Measurements from ENCODE around the gene CAVIN2. TPM values are rescaled to one million over a fixed set of nuclear protein-coding genes. Genes with fewer than 3 reads are reported as not detected.

The CAVIN2 gene
- total and polyA plus RNA-seq, 2 donors (not counting 3 experiments of a cell fraction or from before 2014, with no cell fraction given) = 202 to 260 TPM

DNA sequence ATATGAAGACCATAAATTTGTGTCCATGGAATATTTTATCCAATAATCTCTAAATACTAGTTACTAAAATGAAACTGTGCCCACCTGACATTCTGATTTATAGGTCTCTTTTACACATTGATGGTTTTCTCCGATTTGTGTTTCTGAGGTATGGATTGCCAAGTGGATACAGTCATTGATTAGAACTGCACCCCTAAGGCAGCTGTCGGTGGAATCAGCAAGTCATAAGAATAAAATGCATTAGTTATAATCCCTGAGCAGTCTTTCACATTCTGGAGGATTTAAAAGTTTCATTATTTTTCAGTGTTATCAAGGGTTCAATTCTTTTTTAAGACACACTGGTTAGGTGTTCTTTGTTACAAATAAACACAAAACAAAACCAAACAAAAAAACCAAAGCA lies 6.0 kb downstream of the CAVIN2 start:
- Histone ChIP-seq H3K4me1 (ENCODE audit: control insufficient read depth, extremely low read depth, insufficient read depth, low read length) (peaks cover 63% of the 10 kb centered on the region), H3K4me3 (replicated peaks in 1 of 3; ENCODE audit: insufficient read depth in 1 of 3, low read depth in 1 of 3, low read length in 3 of 3) (peak overlapping the region in 2 of 3 experiments; percentile 95 to 99), H3K79me2 (ENCODE audit: control insufficient read depth, insufficient read depth, low read length) (peaks cover 92% of the 10 kb centered on the region), H3K36me3 (ENCODE audit: control insufficient read depth in 2 of 2, extremely low read depth in 1 of 2, insufficient read depth in 2 of 2, low read length in 2 of 2) (peaks cover 13 to 32% of the 10 kb centered on the region in 2 experiments), H3K9ac (replicated peaks; ENCODE audit: extremely low read depth, insufficient read depth, low read length) (no peak overlapping the region), H3K27ac (ENCODE audit: insufficient read depth, low read depth, low read length) (no peak overlapping the region), H3K9me1 (replicated peaks; ENCODE audit: control insufficient read depth, extremely low read depth, insufficient read depth, low read length) (no peaks in the 10 kb centered on the region), H3K27me3 (ENCODE audit: control insufficient read depth in 2 of 2, insufficient read depth in 2 of 2, low read length in 2 of 2) (no peaks in the 10 kb centered on the region), H2AFZ (ENCODE audit: low read depth, low read length) (no peak overlapping the region), H4K20me1 (replicated peaks; ENCODE audit: control insufficient read depth, extremely low read depth, insufficient read depth, low read length) (peaks cover 11% of the 10 kb centered on the region), H3K9me3 (replicated peaks; ENCODE audit: control insufficient read depth, insufficient read depth, low read length) (no peaks in the 10 kb centered on the region), H3K4me2 (ENCODE audit: insufficient read depth, low read length) (peak overlapping the region; percentile 96)
- no peak for FAIRE-seq
- ChIA-PET CTCF (interaction anchor here (0.9 to 13.9 kb wide), 10 partner anchors 14 to 321 kb away, joined by 3 to 186 read pairs (median 5); no protein-coding TSS in a partner anchor), POLR2A (interaction anchor here (1.3 kb wide), 1 partner anchor 15 kb away, joined by 5 read pairs; no protein-coding TSS in a partner anchor)
- dilution Hi-C loops (cut with MboI; ENCODE audit: extremely low pct_ligation_motif_present, low sequenced_read_pairs) = no loop called here
- peak; percentile 39 for DNase-seq (ENCODE audit: low read depth, low spot score)
- TF ChIP-seq FOS (IDR thresholded peaks at IDR 0.05; ENCODE audit: borderline replicate concordance, insufficient read depth, low read length) = no peak
- no peak for TF ChIP-seq EZH2 (IDR thresholded peaks at IDR 0.05; ENCODE audit: borderline replicate concordance, low read depth, low read length, severe bottlenecking)
- no peak for TF ChIP-seq JUN (IDR thresholded peaks at IDR 0.05; ENCODE audit: borderline replicate concordance, insufficient read depth, insufficient read length, low read depth)
- TF ChIP-seq GATA2 (IDR thresholded peaks at IDR 0.05; ENCODE audit: insufficient read depth, insufficient read length, low read depth, low read length) = no peak
- no peak for TF ChIP-seq POLR2AphosphoS5 (IDR thresholded peaks at IDR 0.05; ENCODE audit: insufficient read depth, low read depth, low read length)
- TF ChIP-seq, protein P1, sequence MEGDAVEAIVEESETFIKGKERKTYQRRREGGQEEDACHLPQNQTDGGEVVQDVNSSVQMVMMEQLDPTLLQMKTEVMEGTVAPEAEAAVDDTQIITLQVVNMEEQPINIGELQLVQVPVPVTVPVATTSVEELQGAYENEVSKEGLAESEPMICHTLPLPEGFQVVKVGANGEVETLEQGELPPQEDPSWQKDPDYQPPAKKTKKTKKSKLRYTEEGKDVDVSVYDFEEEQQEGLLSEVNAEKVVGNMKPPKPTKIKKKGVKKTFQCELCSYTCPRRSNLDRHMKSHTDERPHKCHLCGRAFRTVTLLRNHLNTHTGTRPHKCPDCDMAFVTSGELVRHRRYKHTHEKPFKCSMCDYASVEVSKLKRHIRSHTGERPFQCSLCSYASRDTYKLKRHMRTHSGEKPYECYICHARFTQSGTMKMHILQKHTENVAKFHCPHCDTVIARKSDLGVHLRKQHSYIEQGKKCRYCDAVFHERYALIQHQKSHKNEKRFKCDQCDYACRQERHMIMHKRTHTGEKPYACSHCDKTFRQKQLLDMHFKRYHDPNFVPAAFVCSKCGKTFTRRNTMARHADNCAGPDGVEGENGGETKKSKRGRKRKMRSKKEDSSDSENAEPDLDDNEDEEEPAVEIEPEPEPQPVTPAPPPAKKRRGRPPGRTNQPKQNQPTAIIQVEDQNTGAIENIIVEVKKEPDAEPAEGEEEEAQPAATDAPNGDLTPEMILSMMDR (IDR thresholded peaks at IDR 0.05; ENCODE audit: extremely low read depth in 1 of 2, insufficient read depth in 1 of 2, low read depth in 1 of 2, low read length in 2 of 2) = no peak
- TF ChIP-seq, protein P2, sequence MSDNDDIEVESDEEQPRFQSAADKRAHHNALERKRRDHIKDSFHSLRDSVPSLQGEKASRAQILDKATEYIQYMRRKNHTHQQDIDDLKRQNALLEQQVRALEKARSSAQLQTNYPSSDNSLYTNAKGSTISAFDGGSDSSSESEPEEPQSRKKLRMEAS (IDR thresholded peaks at IDR 0.05; ENCODE audit: insufficient read depth, insufficient read length) = no peak
- BruUV-seq (replicated peaks) = no TSS peak
- intact Hi-C loops (cut with micrococcal nuclease) = no loop called here
